Measurements from ENCODE around the gene SLITRK3.
A peak's percentile ranks its signal among the peaks of the same experiment; 100 is the strongest.

SLITRK3 gene

DNA sequence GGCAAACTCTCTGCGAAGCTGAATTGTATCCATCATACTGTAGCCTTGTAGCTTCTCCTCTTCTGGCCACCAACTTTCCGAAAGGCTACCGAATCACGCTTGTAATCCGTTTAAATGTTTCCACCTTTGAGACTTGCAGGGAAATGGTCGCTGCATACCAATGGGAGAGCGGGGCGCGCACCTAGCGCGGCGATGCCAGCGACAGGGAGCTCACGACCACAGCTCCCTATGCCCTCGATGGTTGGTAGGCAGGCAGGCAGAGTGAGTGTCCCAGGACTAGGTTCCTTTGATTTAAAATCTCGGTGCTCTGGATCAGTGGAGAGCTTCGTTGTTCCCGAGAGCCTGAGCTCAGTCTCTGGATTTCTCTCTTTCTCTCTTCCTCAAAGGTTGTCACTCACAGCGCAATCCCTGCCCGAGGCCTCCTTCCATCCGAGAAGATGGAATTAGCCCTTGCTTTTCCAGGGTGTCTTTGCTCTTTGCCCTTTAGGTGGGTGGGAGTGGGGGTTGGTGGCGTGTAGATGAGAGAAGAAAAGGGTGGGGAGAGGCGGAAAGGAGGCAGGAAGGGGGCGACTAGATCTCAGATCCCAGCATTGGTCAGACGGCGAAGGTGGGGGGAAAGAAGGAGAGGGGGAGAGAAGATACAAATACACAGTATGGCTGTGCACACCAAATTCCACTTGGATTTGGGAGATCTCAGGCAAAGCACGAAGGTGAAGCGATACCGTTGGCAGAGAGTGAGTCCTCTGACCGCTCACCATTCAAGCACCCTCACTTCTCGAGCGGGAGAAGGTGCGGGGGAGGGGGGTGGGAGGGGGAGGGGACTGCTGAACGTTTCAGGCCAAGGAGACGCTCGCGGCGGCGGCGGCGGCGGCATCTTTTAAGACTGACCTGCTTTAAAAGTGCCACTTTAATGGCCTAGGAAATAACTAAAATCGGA is at the start of gene SLITRK3:
Gene SLITRK3, minus strand, starts transcription at position 745 of the 937 bp plus-strand sequence. CDS start 5,554 bp downstream, outside the sequence.
- peak; percentile 26 to 50 for DNase-seq

DNA sequence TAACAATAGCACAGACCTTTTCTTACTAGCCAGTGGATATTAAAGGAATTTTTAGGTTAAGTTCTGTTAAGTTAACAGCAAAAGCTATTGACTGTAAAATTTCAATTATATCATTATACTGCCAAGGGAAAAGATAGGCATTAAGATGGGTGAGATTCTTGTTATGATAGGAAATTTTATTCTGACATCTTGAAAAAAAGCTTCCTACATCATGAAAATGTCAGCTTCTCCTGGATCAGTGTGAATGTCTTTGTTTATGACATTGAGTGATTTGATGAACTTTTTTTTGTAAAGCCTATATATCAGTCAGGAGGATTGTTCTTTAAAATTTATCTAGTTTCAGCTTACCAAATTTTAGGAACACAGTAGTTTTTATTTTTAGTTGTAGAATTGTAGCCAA is 47.4 kb upstream of the SLITRK3 start:
- DNase-seq, result no peak

DNA sequence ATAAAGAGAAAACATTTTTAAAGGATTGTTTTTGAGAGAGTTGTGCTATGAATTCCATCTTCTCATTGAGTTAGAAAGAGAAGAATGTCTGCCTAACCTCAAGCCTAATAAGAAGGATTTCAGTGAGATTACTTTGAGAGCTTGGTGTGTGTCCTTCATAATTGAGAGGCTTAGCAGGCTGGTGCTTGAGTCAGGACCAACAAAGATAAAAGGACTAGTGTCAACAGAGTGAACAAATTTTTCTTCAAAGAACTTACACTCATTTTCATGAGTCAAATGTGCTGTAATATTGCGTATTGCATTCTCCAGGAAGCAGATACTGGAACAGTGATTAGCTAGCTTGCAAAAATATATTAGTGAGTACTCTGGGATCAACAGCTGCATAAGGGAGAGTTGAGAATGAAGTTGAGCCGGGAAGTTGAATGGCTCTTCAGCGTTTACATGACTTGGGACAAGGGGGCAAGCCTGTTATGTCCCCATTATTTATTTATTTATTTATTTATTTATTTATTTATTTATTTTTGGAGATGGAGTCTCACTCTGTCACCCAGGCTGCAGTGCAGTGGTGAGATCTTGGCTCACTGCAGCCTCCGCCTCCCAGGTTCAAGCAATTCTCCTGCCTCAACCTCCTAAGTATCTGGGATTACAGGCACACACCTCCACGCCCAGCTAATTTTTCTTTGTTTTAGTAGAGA is 37.5 kb upstream of the SLITRK3 start:
- DNase-seq, result no peak

DNA sequence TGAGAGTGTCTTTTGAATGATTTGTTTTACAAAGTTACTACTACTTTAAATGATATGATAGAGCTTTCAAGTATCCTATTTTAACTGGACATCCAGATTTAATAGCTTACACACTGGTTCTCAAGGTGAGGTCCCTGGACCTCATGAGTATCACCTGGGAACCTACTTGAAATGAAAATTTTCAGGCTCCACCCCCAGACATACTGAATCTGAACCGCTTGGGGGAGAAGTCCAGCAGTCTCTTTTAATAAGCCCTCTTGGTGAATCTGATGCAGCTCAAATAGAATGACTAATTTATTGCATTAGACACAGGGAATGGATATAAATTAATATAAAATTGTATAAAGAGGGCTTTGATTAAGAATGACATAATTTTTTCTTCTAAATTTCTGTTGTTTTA is 29.4 kb upstream of the SLITRK3 start:
- DNase-seq, result no peak

DNA sequence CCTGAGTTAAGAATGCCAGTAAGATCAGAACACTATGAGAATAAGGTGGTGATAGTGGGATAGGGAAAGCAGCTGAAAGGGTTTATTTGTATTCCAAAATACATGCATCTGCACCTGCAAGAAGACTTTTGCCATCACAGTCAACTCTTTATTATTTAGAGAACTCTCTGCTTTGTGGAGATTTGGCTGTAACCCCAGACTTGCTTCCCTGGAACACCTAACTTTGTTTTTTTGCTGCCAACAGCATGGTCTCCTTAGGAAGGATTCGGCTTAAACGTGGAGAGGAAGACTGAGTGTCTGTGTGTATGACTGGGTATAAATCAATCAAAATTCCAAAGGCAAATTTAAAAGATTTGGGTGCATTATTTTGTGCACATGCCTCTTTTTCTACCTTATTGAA is 21.6 kb upstream of the SLITRK3 start:
- no peak for DNase-seq

- no peak for DNase-seq
These were observed 16.4 kb upstream of the SLITRK3 start for GRCh38 chr3:165212580-165212979.

GRCh38 chr3:165211721-165212120 is 15.5 kb upstream of the SLITRK3 start:
- DNase-seq, result peak; percentile 29 to 69

GRCh38 chr3:165210727-165211126 is 14.5 kb upstream of the SLITRK3 start:
- DNase-seq, result no peak

DNA sequence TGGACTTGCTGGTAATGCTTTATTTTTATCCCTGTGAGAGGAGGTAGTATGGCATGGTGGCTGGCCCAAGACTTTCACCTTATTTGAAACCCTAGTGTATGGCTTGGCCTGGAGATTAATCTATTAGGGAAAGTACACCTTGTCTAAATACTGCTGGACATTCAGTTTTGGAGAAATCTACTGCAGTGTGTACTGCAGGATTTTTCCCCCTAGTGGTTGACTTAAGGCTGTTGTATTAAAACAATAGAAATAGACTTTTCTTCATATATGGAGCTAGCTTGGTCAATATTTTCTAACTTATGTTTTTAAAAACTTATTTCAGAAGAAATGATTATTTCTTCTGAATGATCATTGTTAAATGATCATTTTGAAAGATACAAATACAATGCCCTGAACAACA is 13.9 kb upstream of the SLITRK3 start:
- DNase-seq, result peak; percentile 10 to 43

DNA sequence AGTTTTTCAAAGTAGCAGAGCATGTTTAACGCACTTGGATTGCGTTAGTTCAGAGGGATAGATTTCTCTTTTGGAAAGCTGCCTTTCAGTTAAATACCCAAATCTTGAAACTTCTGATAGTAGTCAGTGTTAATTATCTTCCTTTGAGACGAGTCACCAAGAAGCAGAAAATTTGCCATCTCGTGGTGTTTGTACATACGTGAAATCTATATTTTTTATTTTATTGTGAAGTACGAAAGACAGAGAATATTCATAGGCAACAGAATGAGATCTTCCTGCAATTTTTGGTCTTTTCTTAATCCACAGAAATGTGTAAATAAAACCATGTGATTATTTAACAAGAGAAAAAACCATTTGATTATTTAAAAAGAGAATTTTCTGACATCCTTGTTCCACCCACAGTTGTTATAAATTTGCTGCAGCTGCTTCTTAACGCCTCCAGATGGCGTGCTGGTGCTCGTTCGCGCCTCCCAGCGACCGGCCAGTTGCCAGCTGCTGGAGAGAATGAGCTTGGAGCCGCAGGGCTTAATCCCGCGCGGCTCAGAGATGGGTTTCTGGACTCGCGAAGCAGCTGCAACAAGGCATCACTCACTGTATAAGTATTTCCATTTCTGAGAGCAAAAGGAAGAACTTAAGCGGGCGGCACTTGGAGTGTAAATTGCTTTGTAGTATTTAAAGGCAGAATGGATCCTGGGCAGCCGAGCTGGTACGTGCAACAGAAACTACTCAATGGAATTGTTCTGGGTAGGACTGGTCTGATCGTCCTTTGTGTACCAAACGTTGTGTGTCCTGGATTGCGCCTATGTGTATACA is 10.5 kb upstream of the SLITRK3 start:
- peak; percentile 94 to 96 for DNase-seq

DNA sequence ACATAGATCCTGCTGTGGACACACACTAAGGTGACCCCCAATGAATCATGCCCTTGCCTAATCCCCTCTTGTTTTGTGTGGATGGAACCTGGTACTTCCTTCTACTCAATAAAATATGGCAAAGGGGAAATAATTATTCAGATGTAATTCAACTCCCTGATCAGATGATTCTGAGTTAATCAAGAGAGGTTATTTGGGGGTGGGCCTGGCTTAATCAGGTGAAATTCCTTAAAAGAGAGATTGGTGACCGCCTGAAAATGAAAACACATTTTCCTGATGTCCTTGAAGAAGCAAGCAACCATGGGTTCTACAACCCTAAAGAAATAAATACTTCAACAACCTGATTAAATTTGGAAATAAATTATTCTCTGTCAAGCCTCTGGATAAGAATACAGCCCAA is 8.3 kb upstream of the SLITRK3 start:
- no peak for DNase-seq

DNA sequence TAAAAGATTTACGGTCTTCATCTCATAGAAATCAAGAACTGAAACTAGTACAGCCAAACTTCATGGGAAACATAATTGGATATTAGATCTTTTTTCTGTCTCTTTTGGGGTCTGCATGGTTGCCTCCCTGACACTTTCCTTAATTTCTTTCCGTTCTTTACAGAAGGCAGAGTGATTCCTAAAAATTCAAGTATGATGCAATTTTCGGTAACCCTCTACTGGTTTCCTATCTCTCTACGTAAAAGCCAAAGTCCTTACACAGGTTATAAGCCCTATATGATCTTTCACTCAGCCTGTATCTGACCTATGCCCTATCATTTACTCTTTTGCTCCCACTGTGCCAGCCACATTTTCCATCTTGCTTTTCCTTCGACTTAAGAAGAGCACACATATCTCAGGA is 6.8 kb upstream of the SLITRK3 start:
- no peak for DNase-seq

- no peak for DNase-seq
These were observed 5.8 kb upstream of the SLITRK3 start for GRCh38 chr3:165201964-165202363.

GRCh38 chr3:165197481-165197800 is 1.3 kb upstream of the SLITRK3 start:
- no peak for DNase-seq

GRCh38 chr3:165196577-165197480 is 645 bp upstream of the SLITRK3 start:
- DNase-seq, result peak; percentile 65 to 74

DNA sequence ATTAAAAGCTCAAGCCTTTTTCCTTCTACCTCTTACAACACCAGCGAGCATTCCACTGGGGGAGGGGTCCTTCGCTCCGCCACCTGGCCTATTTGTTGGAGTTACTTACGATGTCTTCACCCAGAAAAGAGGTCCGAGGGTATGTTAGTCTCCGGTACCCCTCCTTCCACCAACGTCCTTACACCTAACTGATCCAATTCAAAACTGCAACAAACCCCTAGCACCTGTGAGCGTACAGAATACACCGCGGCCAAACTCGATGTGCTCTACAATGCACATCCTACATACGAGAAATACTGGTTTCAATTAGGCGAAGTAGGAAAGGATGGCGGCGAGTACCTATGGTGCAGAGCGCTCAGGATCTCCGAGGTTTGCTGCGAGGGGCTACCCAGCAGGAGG is 944 bp downstream of the SLITRK3 start:
- peak in 1 of 2 experiments; percentile 52 for DNase-seq

GRCh38 chr3:165194511-165195240 is 1.5 kb downstream of the SLITRK3 start:
- peak in 1 of 2 experiments; percentile 46 for DNase-seq

- DNase-seq, result no peak
These were observed 2.6 kb downstream of the SLITRK3 start for GRCh38 chr3:165193366-165194254.

DNA sequence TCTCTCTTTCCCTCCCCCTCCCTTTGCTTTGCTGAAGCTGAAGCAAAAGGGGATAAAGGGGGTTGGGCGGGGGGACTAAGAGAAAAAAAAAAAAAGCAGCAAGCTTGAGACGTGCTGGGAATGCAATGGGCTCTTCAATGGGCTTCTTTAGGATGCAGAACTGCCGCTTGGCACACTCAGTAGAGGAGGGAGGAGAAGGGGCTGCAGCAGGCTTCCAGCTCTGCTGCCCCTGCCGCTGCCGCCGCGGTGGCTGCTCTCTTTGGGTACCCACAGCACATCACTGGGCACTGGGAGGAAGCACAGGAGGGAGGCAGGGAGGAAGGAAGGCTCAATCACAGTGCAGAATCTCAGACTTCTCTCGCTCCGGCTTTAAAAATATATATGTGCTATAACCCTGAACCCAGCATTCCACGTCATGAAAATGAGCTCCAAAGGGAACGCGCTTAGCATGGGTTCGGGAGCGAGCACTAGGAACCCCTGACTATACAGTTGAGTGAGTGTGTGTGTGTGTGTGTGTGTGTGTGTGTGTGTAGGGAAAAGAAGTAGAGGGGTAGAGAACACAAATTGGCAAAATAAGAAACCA is 3.5 kb downstream of the SLITRK3 start:
- DNase-seq, result no peak

DNA sequence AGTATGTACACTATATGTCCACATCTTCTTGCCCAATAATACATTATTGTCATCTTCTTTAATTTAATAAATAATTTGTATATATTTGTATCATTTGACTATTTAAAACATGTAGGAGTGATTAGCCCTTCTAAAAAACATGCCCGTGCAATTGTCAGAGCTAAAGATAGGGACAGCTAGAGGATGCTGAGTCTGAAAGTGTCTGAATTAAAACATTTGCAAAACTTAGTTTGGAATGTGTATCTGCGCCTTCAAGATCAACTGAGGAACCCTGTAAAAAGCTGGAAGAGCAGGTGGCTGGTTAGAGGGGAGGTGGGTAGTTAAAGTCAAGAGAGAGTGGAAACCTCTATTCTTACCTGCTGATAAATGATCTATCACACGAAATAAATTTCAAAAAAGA is 4.7 kb downstream of the SLITRK3 start:
- no peak for DNase-seq
